MM.1S (cell line): ENCODE results near the gene PHYH.

Source experiments
- DNase-seq: peaks from one replicate; pipeline ENCODE4 v3.0.0-alpha.2; 2015
- H2AFZ ChIP-seq: fragments of 300-600 bp; sonication (generic); 2 replicates; pipeline ENCODE4 v1.6.0; 2016; ENCODE audit warnings: antibody characterized with exemption, low read length
- H3F3A ChIP-seq: fragments of 300-600 bp; sonication (generic); 2 replicates; pipeline ENCODE4 v1.6.1; 2016; ENCODE audit warnings: mild to moderate bottlenecking, antibody characterized with exemption, low read length, moderate library complexity, mixed read lengths; ENCODE audit not compliant: insufficient read depth
- H3K27ac ChIP-seq: fragments of 300-600 bp; sonication (generic); 2 replicates; pipeline ENCODE4 v1.5.1; 2016; ENCODE audit warnings: mild to moderate bottlenecking, low read length
- H3K27me3 ChIP-seq: fragments of 300-600 bp; sonication (generic); replicated peaks from 2 replicates; pipeline ENCODE4 v1.6.0; 2016; ENCODE audit warnings: low read length; ENCODE audit not compliant: insufficient read depth
- H3K36me3 ChIP-seq: fragments of 300-600 bp; sonication (generic); replicated peaks from 2 replicates; pipeline ENCODE4 v1.6.1; 2016; ENCODE audit warnings: mild to moderate bottlenecking, low read length, mixed read lengths; ENCODE audit not compliant: insufficient read depth
- H3K4me1 ChIP-seq: fragments of 300-600 bp; sonication (generic); 2 replicates; pipeline ENCODE4 v1.6.1; 2016; ENCODE audit warnings: low read length, mixed read lengths
- H3K4me2 ChIP-seq: fragments of 300-600 bp; sonication (generic); 2 replicates; pipeline ENCODE4 v1.6.0; 2016; ENCODE audit warnings: low read depth, low read length
- H3K4me3 ChIP-seq: fragments of 300-600 bp; sonication (generic); 2 replicates; pipeline ENCODE4 v1.5.1; 2016; ENCODE audit warnings: low read length, mixed read lengths
- H3K79me2 ChIP-seq: fragments of 300-600 bp; sonication (generic); 2 replicates; pipeline ENCODE4 v1.6.1; 2016; ENCODE audit warnings: mixed run types, low read length, mixed read lengths
- H3K9ac ChIP-seq: fragments of 300-600 bp; sonication (generic); 2 replicates; pipeline ENCODE4 v1.6.1; 2016; ENCODE audit warnings: low read length, mixed read lengths
- H3K9me2 ChIP-seq: fragments of 300-600 bp; sonication (generic); replicated peaks from 2 replicates; pipeline ENCODE4 v1.6.1; 2016; ENCODE audit warnings: mild to moderate bottlenecking, low read length, mixed read lengths; ENCODE audit not compliant: insufficient read depth
- H3K9me3 ChIP-seq: fragments of 300-600 bp; sonication (generic); replicated peaks from 2 replicates; pipeline ENCODE4 v1.6.1; 2016; ENCODE audit warnings: mild to moderate bottlenecking, low read length, mixed read lengths; ENCODE audit not compliant: insufficient read depth
- H4K20me1 ChIP-seq: fragments of 300-600 bp; sonication (generic); 2 replicates; pipeline ENCODE4 v1.6.1; 2016; ENCODE audit warnings: mild to moderate bottlenecking, low read length, moderate library complexity, mixed read lengths; ENCODE audit not compliant: insufficient read depth
- CTCF ChIP-seq: fragments of 300-600 bp; sonication (generic); IDR thresholded peaks from 2 replicates; pipeline ENCODE4 v1.5.1; 2016; ENCODE audit warnings: antibody characterized with exemption, low read length, mixed read lengths
- EZH2 ChIP-seq: fragments of 300-600 bp; sonication (generic); optimal IDR thresholded peaks from 2 replicates; pipeline ENCODE3; 2017; ENCODE audit warnings: low read depth, mild to moderate bottlenecking, antibody characterized with exemption, low read length, mixed read lengths
- EZH2phosphoT487 ChIP-seq: fragments of 300-600 bp; sonication (generic); IDR thresholded peaks from 2 replicates; pipeline ENCODE4 v1.6.1; 2018; ENCODE audit warnings: antibody characterized with exemption, low read length

The PHYH gene

DNA sequence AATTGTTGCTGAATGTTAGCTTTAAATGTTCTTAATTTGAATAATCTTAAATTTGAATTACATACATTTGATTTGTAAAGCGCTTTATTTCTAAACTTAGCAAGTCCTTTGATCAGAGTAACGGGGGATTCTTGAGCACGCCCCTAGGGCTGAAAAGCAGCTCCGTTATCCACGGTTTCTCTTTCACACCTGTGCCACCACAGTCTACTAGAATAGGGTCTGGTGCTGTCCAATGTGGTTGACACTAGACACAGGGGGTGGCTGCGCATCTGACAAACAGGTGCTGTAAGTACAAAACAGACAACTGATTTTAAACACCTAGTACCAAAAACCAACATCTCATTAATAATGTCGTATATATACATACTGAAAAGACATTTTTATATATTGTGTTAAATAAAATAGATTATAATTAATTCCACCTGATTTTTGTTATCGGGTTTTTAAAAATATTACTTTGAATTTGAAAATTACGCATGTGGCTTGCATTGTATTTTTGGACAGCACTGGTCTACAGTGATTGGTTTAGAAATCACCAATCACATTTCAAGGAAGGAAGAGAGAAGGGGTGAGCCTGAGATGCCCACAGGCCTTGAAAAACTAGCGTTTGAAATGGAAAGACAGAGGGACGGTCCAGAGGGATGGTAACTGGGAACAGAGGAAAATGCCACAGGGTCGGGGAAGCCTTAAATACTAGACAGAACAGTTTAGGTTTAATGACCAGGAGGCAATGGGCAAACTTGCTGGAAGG is 40.9 kb upstream of the PHYH start:
- Histone ChIP-seq H2AFZ (0 out of 2 replicates have a peak overlapping the region, but pooled peaks have one; percentile 2), H3K9me2 (no peaks in the 10 kb centered on the region), H3K9ac (peak overlapping the region; percentile 3; the same call in 1 of the 2 replicates), H3K9me3 (no peaks in the 10 kb centered on the region), H3K79me2 (peaks cover 69% of the 10 kb centered on the region), H3K27ac (peak overlapping the region; percentile 39), H3K4me1 (peaks cover 15% of the 10 kb centered on the region), H3K27me3 (no peaks in the 10 kb centered on the region), H3F3A (peaks cover 20% of the 10 kb centered on the region), H3K4me3 (peak overlapping the region; percentile 33), H4K20me1 (no peaks in the 10 kb centered on the region), H3K4me2 (peak overlapping the region; percentile 65), H3K36me3 (no peaks in the 10 kb centered on the region)
- TF ChIP-seq EZH2 (no peak), CTCF (no peak), EZH2phosphoT487 (no peak)
- peak; percentile 89 for DNase-seq

DNA sequence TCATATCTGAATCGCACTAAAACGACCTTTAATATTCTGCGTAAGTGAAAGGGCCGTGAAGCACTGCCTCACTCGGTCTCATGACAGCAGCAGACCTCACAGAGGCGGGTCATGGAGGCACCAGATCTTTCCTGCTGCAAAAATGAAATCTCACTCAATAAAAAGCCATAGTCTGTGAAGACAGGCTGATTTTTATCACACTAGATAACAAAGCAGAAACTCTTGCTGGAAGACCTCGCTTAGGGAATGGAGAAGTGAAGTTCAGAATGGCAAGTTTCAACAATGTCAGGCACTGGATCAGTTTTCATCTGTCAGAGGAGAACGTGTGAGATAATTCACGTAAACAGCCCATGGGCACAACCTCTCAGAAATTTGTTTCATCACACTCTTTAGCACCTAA is 40.2 kb upstream of the PHYH start:
- Histone ChIP-seq H3K9me3 (no peaks in the 10 kb centered on the region), H4K20me1 (no peaks in the 10 kb centered on the region), H3K9ac (peak overlapping the region; percentile 3; the same call in 1 of the 2 replicates), H3K36me3 (no peaks in the 10 kb centered on the region), H3K27ac (peak overlapping the region; percentile 39; the same call in 1 of the 2 replicates), H3K4me3 (peak overlapping the region; percentile 33), H2AFZ (0 out of 2 replicates have a peak overlapping the region, but pooled peaks have one; percentile 2), H3K4me2 (peak overlapping the region; percentile 65), H3K27me3 (no peaks in the 10 kb centered on the region), H3K4me1 (peaks cover 14% of the 10 kb centered on the region), H3K9me2 (no peaks in the 10 kb centered on the region), H3K79me2 (peaks cover 62% of the 10 kb centered on the region), H3F3A (peaks cover 20% of the 10 kb centered on the region)
- DNase-seq: no peak
- TF ChIP-seq CTCF (no peak), EZH2 (no peak), EZH2phosphoT487 (no peak)

GRCh38 chr10:13338390-13339110 is 38.7 kb upstream of the PHYH start:
- Histone ChIP-seq H4K20me1 (no peaks in the 10 kb centered on the region), H3K27me3 (no peaks in the 10 kb centered on the region), H2AFZ (no peak overlapping the region), H3K4me3 (no peak overlapping the region), H3K4me1 (peaks cover 14% of the 10 kb centered on the region), H3K9me3 (no peaks in the 10 kb centered on the region), H3K9me2 (no peaks in the 10 kb centered on the region), H3K4me2 (no peak overlapping the region), H3K79me2 (peaks cover 46% of the 10 kb centered on the region), H3K27ac (no peak overlapping the region), H3K36me3 (no peaks in the 10 kb centered on the region), H3F3A (peaks cover 20% of the 10 kb centered on the region), H3K9ac (no peak overlapping the region)
- TF ChIP-seq CTCF (no peak), EZH2 (no peak), EZH2phosphoT487 (no peak)
- DNase-seq: no peak
